PC-3 (cell line): ENCODE data around the gene EVA1A. TPM values are rescaled to one million over a fixed set of nuclear protein-coding genes. Genes with fewer than 3 reads are reported as not detected.

Experiments used
- ATAC-seq: fragments of 200-7000 bp; cut with Tn5 transposase; 2 replicates; pipeline ENCODE4 v1.9.1; 2020; ENCODE audit warnings: mild to moderate bottlenecking, moderate library complexity
- BruUV-seq: library from RNA; stranded (reverse); fragments of 400-500 nt; replicated peaks from 2 replicates; lab custom pipeline; 2021; lab: Mats Ljungman, UMichigan
- CTCF ChIA-PET: fragments of 300-600 bp; sonication (Branson Sonifier 250); formaldehyde crosslinking; loops from one replicate; lab custom pipeline; 2022; ENCODE audit warnings: antibody characterized with exemption; lab: Charles Lee
- POLR2A ChIA-PET: fragments of 300-600 bp; sonication (Branson Sonifier 250); formaldehyde crosslinking; loops from one replicate; lab custom pipeline; 2022; ENCODE audit warnings: antibody characterized with exemption; ENCODE audit not compliant: unreplicated experiment; lab: Charles Lee
- DNase-seq: peaks from one replicate; pipeline ENCODE4 v3.0.0-alpha.2; 2015
- H2AFZ ChIP-seq: fragments of 300-600 bp; sonication (generic); 2 replicates; pipeline ENCODE4 v1.6.0; 2016; ENCODE audit warnings: antibody characterized with exemption, low read length
- H3F3A ChIP-seq: fragments of 300-600 bp; sonication (generic); one replicate; pipeline ENCODE4 v1.6.0; 2017; ENCODE audit warnings: antibody characterized with exemption, low read length, control low read depth, mild to moderate bottlenecking; ENCODE audit not compliant: unreplicated experiment
- H3K27ac ChIP-seq: fragments of 300-600 bp; sonication (generic); 2 replicates; pipeline ENCODE4 v1.5.1; 2016; ENCODE audit warnings: mild to moderate bottlenecking, low read length
- H3K27me3 ChIP-seq: fragments of 300-600 bp; sonication (generic); 2 replicates; pipeline ENCODE4 v1.6.1; 2016; ENCODE audit warnings: low read length, mixed read lengths
- H3K36me3 ChIP-seq: fragments of 300-600 bp; sonication (generic); 2 replicates; pipeline ENCODE4 v1.6.1; 2016; ENCODE audit warnings: low read depth, mixed run types, low read length, mixed read lengths
- H3K4me1 ChIP-seq: fragments of 300-600 bp; sonication (generic); 2 replicates; pipeline ENCODE4 v1.5.1; 2016; ENCODE audit warnings: low read length; ENCODE audit not compliant: insufficient read depth
- H3K4me2 ChIP-seq: fragments of 300-600 bp; sonication (generic); 2 replicates; pipeline ENCODE4 v1.6.0; 2016; ENCODE audit warnings: low read length
- H3K4me3 ChIP-seq: fragments of 300-600 bp; sonication (generic); 2 replicates; pipeline ENCODE4 v1.5.1; 2016; ENCODE audit warnings: mild to moderate bottlenecking, low read length, mixed read lengths
- H3K79me2 ChIP-seq: fragments of 300-600 bp; sonication (generic); 2 replicates; pipeline ENCODE4 v1.6.1; 2017; ENCODE audit warnings: low read length, mixed read lengths
- H3K9ac ChIP-seq: fragments of 300-600 bp; sonication (generic); 2 replicates; pipeline ENCODE4 v1.6.0; 2016; ENCODE audit warnings: mild to moderate bottlenecking, low read length
- H3K9me2 ChIP-seq: fragments of 300-600 bp; sonication (generic); replicated peaks from 2 replicates; pipeline ENCODE4 v1.6.1; 2016; ENCODE audit warnings: mixed run types, low read length, mixed read lengths
- H3K9me3 ChIP-seq: fragments of 300-600 bp; sonication (generic); 2 replicates; pipeline ENCODE4 v1.6.1; 2016; ENCODE audit warnings: low read length, mixed read lengths
- H4K20me1 ChIP-seq: fragments of 300-600 bp; sonication (generic); 2 replicates; pipeline ENCODE4 v1.6.1; 2016; ENCODE audit warnings: low read length, mixed read lengths
- EZH2 ChIP-seq: fragments of 300-600 bp; sonication (generic); IDR thresholded peaks from one replicate; pipeline ENCODE4 v1.6.1; 2017; ENCODE audit warnings: antibody characterized with exemption, mild to moderate bottlenecking, low read length; ENCODE audit not compliant: unreplicated experiment
- EZH2phosphoT487 ChIP-seq: fragments of 300-600 bp; sonication (generic); IDR thresholded peaks from 2 replicates; pipeline ENCODE4 v1.6.1; 2018; ENCODE audit warnings: mild to moderate bottlenecking, antibody characterized with exemption, low read length, borderline replicate concordance
- intact Hi-C: fragments of 100-400 bp; cut with micrococcal nuclease; formaldehyde crosslinking; loops from 2 replicates; pipeline ENCODE4 v1.9.0; 2023
- total RNA-seq: library from RNA; depleted of rRNA; stranded (reverse); fragments of >200 nt; gene quantifications from 2 replicates; pipeline ENCODE4 v1.2.3, GENCODE V29; 2014
- TF ChIP-seq, protein P1 (sequence below): fragments of 300-600 bp; sonication (generic); conservative IDR thresholded peaks from 2 replicates; pipeline ENCODE4 v1.5.1; 2017; ENCODE audit warnings: antibody characterized with exemption, low read depth, mild to moderate bottlenecking, low read length

The EVA1A gene
- total RNA-seq, 1 experiment from 2014 or later = 48.9 TPM

DNA sequence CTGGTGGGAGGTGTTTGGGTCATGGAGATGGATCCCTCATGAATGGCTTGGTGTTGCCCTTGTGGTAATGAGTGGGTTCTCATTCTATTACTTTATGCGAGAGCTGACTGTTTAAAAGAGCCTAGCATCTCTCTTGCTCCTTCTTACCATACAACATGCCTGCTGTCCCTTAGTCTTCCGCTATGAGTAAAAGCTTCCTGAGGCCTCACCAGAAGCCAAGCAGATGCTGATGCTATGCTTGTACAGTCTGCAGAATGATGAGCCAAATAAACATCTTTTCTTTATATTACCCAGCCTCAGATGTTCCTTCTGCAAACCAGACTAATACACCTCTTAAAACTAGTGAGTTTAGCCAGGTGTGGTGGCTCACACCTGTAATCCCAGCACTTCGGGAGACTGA lies 23.1 kb downstream of the EVA1A start:
- Histone ChIP-seq H3K4me3 (no peak overlapping the region), H4K20me1 (no peaks in the 10 kb centered on the region), H3K9ac (no peak overlapping the region), H3K4me2 (no peak overlapping the region), H3K9me2 (no peaks in the 10 kb centered on the region), H3K27me3 (no peaks in the 10 kb centered on the region), H3F3A (no peaks in the 10 kb centered on the region), H3K36me3 (no peaks in the 10 kb centered on the region), H3K79me2 (peaks cover 6% of the 10 kb centered on the region; the same call in 1 of the 2 replicates), H3K4me1 (no peaks in the 10 kb centered on the region), H3K27ac (no peak overlapping the region), H3K9me3 (no peaks in the 10 kb centered on the region), H2AFZ (no peak overlapping the region)
- intact Hi-C loops = no loop called here
- no TSS peak for BruUV-seq
- ATAC-seq (no peak), DNase-seq (no peak)
- CTCF ChIA-PET = no interaction called here
- TF ChIP-seq EZH2phosphoT487 = no peak
- TF ChIP-seq, protein P1, sequence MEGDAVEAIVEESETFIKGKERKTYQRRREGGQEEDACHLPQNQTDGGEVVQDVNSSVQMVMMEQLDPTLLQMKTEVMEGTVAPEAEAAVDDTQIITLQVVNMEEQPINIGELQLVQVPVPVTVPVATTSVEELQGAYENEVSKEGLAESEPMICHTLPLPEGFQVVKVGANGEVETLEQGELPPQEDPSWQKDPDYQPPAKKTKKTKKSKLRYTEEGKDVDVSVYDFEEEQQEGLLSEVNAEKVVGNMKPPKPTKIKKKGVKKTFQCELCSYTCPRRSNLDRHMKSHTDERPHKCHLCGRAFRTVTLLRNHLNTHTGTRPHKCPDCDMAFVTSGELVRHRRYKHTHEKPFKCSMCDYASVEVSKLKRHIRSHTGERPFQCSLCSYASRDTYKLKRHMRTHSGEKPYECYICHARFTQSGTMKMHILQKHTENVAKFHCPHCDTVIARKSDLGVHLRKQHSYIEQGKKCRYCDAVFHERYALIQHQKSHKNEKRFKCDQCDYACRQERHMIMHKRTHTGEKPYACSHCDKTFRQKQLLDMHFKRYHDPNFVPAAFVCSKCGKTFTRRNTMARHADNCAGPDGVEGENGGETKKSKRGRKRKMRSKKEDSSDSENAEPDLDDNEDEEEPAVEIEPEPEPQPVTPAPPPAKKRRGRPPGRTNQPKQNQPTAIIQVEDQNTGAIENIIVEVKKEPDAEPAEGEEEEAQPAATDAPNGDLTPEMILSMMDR = no peak
- POLR2A ChIA-PET = no interaction called here

DNA sequence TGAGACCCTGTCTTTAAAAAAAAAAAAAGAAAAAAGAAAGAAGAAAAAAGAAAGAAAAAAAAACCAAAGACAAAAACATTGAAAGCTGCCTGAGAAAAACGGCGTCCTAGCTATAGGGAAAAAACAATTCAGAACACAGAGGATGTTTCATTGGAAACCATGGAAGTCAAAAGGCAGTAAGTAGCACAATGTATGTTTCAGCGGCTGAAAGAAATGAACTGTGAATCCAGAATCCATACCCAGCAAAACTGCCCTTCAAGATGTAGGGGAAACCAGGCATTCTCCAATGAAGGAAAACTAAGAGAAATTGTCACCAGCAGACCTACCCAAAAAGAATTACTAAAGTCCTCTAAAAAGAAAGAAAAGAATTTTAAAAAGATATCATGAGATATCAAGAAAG lies 27.6 kb downstream of the EVA1A start:
- TF ChIP-seq, protein P1 = no peak
- TF ChIP-seq EZH2 = no peak
- no peak for TF ChIP-seq EZH2phosphoT487
- Histone ChIP-seq H3F3A (no peaks in the 10 kb centered on the region), H3K4me1 (peaks cover 14% of the 10 kb centered on the region), H3K4me2 (no peak overlapping the region), H3K4me3 (no peak overlapping the region), H3K36me3 (no peaks in the 10 kb centered on the region), H3K27ac (no peak overlapping the region), H4K20me1 (no peaks in the 10 kb centered on the region), H3K9ac (no peak overlapping the region), H3K27me3 (no peaks in the 10 kb centered on the region), H2AFZ (no peak overlapping the region), H3K9me3 (no peaks in the 10 kb centered on the region), H3K79me2 (peaks cover 30% of the 10 kb centered on the region), H3K9me2 (no peaks in the 10 kb centered on the region)
- BruUV-seq = no TSS peak
- no peak for ATAC-seq
- intact Hi-C loops = no loop called here
- POLR2A ChIA-PET = no interaction called here
- CTCF ChIA-PET = interaction anchor here (0.6 kb wide), 1 partner anchor 68 kb away, joined by 3 read pairs; no protein-coding TSS in a partner anchor
- DNase-seq = no peak

DNA sequence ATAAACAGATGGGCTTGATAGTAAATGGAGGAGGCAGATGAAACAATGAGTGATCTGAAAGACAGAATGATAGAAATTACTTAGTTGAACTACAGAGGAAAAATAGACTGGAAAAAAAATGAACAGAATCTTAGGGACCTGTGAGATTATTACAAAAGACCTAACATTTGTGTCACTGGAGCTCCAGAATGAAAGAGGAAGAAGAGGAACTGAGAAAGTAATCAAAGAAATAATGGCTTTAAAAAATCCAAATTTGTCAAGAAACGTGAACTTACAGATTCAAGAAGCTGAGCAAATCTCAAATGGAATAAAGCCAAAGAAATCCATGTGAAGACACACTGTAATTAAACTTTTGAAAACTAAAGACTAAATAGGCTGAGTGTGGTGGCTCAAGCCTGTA lies 28.3 kb downstream of the EVA1A start:
- Histone ChIP-seq H3K27me3 (no peaks in the 10 kb centered on the region), H3K4me3 (no peak overlapping the region), H3K4me2 (no peak overlapping the region), H3K9ac (no peak overlapping the region), H3K4me1 (peaks cover 20% of the 10 kb centered on the region), H3K36me3 (no peaks in the 10 kb centered on the region), H3K9me2 (no peaks in the 10 kb centered on the region), H3K9me3 (no peaks in the 10 kb centered on the region), H2AFZ (no peak overlapping the region), H3K27ac (no peak overlapping the region), H4K20me1 (no peaks in the 10 kb centered on the region), H3K79me2 (peaks cover 35% of the 10 kb centered on the region), H3F3A (no peaks in the 10 kb centered on the region)
- no TSS peak for BruUV-seq
- TF ChIP-seq, protein P1 = no peak
- TF ChIP-seq EZH2 = no peak
- TF ChIP-seq EZH2phosphoT487 = no peak
- CTCF ChIA-PET = no interaction called here
- ATAC-seq (no peak), DNase-seq (no peak)
- POLR2A ChIA-PET = no interaction called here
- intact Hi-C loops = no loop called here
